Activated B cell treated with CpG ODN at 0.5 μM for 24 hours (primary cell): ENCODE data around the gene CNTNAP5. TPM values are rescaled to one million over a fixed set of nuclear protein-coding genes. Genes with fewer than 3 reads are reported as not detected.

ENCODE experiments used
- ATAC-seq: fragments of 200-7000 bp; cut with Tn5 transposase; one replicate; pipeline ENCODE4 v1.10.0; 2021; ENCODE audit warnings: low read depth, mild to moderate bottlenecking, moderate library complexity
- CTCF ChIA-PET: fragments of 350-600 bp; sonication (Branson Sonifier 250); formaldehyde crosslinking; loops from one replicate; lab custom pipeline; 2021; ENCODE audit warnings: antibody characterized with exemption; lab: Charles Lee
- POLR2A ChIA-PET: fragments of 350-600 bp; sonication (Branson Sonifier 250); formaldehyde crosslinking; loops from one replicate; lab custom pipeline; 2021; ENCODE audit warnings: antibody characterized with exemption; lab: Charles Lee
- DNase-seq: peaks from one replicate; pipeline ENCODE4 v3.0.0; 2022
- H3K27ac Mint-ChIP-seq: one replicate; pipeline ENCODE4 v1.8.0; 2020; ENCODE audit warnings: mixed read lengths
- H3K27me3 Mint-ChIP-seq: one replicate; pipeline ENCODE4 v1.8.0; 2021; ENCODE audit warnings: mixed read lengths
- H3K36me3 Mint-ChIP-seq: one replicate; pipeline ENCODE4 v1.8.0; 2021; ENCODE audit warnings: low read depth, mixed read lengths
- H3K4me1 Mint-ChIP-seq: one replicate; pipeline ENCODE4 v1.8.0; 2021; ENCODE audit warnings: mixed read lengths
- H3K4me3 Mint-ChIP-seq: one replicate; pipeline ENCODE4 v1.8.0; 2020; ENCODE audit warnings: mild to moderate bottlenecking, mixed read lengths
- H3K9me3 Mint-ChIP-seq: one replicate; pipeline ENCODE4 v1.8.0; 2020; ENCODE audit warnings: mixed read lengths
- CTCF ChIP-seq: fragments of 200-600 bp; IDR thresholded peaks from one replicate; pipeline ENCODE4 v1.8.0; 2022; ENCODE audit warnings: antibody characterized with exemption, mild to moderate bottlenecking
- intact Hi-C: fragments of 100-400 bp; cut with micrococcal nuclease; formaldehyde crosslinking; loops from one replicate; pipeline ENCODE4 v1.15.1; 2024
- total RNA-seq: library from RNA; stranded (reverse); gene quantifications from 2 replicates; pipeline ENCODE4 v1.2.3, GENCODE V29; 2022

CNTNAP5 gene
- total RNA-seq, 1 donor from 2014 or later: not detected

DNA sequence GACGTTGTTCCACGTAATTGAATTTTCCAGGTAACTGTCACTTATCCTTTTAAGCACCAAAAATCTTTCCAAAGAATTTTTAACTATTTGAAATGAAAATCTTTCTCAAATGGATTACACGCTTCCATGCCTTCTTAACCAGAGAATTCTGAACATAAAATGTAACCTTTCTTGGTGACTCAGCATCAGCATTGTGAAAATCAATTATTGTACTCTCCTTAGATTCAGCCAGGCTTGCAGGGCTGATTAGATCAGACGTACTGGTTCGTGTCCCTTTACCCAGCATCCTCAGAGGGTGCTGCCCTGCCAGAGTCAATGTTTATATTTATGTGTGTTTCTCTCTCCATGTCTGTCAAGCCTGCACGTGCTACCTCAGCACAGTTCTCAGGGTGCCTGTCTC, 623.9 kb downstream of the CNTNAP5 start:
- Mint-ChIP-seq H3K36me3 (no peaks in the 10 kb centered on the region), H3K9me3 (peaks cover 7% of the 10 kb centered on the region), H3K4me1 (no peaks in the 10 kb centered on the region), H3K27me3 (no peaks in the 10 kb centered on the region), H3K4me3 (no peak overlapping the region), H3K27ac (no peak overlapping the region)
- TF ChIP-seq CTCF: no peak
- ATAC-seq: no peak
- POLR2A ChIA-PET: no interaction called here
- DNase-seq: no peak
- CTCF ChIA-PET: no interaction called here
- intact Hi-C loops: no loop called here

DNA sequence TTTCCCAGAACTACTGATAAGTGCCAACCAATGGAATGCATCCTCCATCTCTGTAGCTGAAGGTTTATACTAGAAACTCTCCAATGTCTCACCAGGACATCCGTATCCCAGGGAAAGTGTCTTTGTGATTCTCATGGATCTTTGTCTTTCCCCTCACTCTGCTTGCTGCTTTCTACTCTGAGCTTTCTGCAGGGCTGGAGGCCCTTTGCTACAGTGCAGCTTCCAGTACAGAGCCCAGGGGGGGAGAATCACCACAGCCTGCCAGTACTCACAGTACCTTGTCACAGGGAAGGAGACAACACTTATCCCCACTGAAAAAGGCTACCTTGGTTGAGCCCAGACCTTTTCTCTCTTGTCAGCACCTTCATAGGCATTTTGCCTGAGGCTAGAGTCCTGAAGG, 627.0 kb downstream of the CNTNAP5 start:
- DNase-seq (no peak), ATAC-seq (no peak)
- Mint-ChIP-seq H3K36me3 (no peaks in the 10 kb centered on the region), H3K27me3 (no peaks in the 10 kb centered on the region), H3K4me3 (no peak overlapping the region), H3K4me1 (no peaks in the 10 kb centered on the region), H3K9me3 (peaks cover 4% of the 10 kb centered on the region), H3K27ac (no peak overlapping the region)
- ChIA-PET CTCF (no interaction called here), POLR2A (no interaction called here)
- intact Hi-C loops: no loop called here
- no peak for TF ChIP-seq CTCF

GRCh38 chr2:124658373-124658772, 633.3 kb downstream of the CNTNAP5 start:
- intact Hi-C loops: no loop called here
- DNase-seq: no peak

GRCh38 chr2:124661558-124661957, 636.5 kb downstream of the CNTNAP5 start:
- ChIA-PET CTCF (no interaction called here), POLR2A (no interaction called here)
- Mint-ChIP-seq H3K9me3 (peaks cover 3% of the 10 kb centered on the region), H3K4me3 (no peak overlapping the region), H3K27ac (no peak overlapping the region), H3K27me3 (no peaks in the 10 kb centered on the region), H3K4me1 (no peaks in the 10 kb centered on the region), H3K36me3 (no peaks in the 10 kb centered on the region)
- intact Hi-C loops: no loop called here
- ATAC-seq (no peak), DNase-seq (no peak)
- TF ChIP-seq CTCF: no peak

More at GRCh38 chr2:124658373-124658772, 633.3 kb downstream of the CNTNAP5 start:
- Mint-ChIP-seq H3K4me3 (no peak overlapping the region), H3K4me1 (no peaks in the 10 kb centered on the region), H3K36me3 (no peaks in the 10 kb centered on the region), H3K27ac (no peak overlapping the region), H3K9me3 (peaks cover 8% of the 10 kb centered on the region), H3K27me3 (no peaks in the 10 kb centered on the region)
- POLR2A ChIA-PET: no interaction called here
- CTCF ChIA-PET: no interaction called here
- no peak for TF ChIP-seq CTCF
- ATAC-seq: no peak

DNA sequence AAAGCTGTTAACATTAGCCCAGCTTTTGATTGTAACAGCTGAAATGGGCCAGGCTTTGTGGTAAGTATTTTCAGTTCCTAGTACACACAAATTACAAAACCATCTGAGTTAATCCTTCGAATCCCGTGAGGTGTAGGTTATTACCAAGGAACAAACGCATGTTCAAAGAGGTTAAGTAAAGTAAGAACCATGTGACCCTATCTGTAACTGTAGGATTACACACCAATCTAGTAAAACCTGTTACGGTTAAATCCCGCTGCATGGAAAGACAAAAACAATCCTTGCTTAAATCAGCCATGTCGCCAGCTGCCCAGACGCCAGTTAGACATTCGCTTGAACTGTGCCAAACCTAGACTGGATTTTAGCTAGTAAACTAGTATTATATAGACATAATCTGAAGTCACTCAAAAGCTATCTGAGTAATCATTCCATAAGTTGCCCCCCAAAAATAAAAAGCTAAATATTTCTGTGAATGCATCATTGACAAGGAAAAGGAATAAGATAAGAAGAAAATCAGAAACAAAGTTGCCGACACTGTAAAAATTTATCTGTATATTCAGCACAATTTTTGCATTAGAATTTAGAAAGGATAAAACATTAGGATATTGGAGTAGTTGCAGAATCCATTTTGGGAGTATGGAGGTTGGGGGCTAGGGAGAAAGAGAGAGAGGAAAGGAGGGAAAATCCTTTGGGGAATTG, 638.0 kb downstream of the CNTNAP5 start:
- DNase-seq (no peak), ATAC-seq (no peak)
- H3K27ac Mint-ChIP-seq: no peak overlapping the region
- POLR2A ChIA-PET: no interaction called here
- H3K9me3 Mint-ChIP-seq: peaks cover 8% of the 10 kb centered on the region
- H3K4me3 Mint-ChIP-seq: no peak overlapping the region
- CTCF ChIA-PET: no interaction called here
- H3K27me3 Mint-ChIP-seq: no peaks in the 10 kb centered on the region
- no peaks in the 10 kb centered on the region for H3K36me3 Mint-ChIP-seq
- no peaks in the 10 kb centered on the region for H3K4me1 Mint-ChIP-seq
- TF ChIP-seq CTCF: no peak
- intact Hi-C loops: no loop called here
